ENCODE data around the gene ASGR2.
"Not testable (repeated sequence)": the region's sequence is repeated elsewhere in the genome, so short reads cannot be mapped to it uniquely, and the experiment has no call there.

Gene ASGR2

GRCh38 chr17:7098802-7099459, 15.7 kb downstream of the ASGR2 start:
- no peaks in the 10 kb centered on the region for H3K9me3 ChIP-seq (ENCODE audit: control insufficient read depth, insufficient read depth, low read length)
- no peaks in the 10 kb centered on the region for H3K36me3 ChIP-seq (ENCODE audit: insufficient read depth, low read length)
- no peak overlapping the region for H3K9ac ChIP-seq (ENCODE audit: low read depth, low read length)
- H3K4me1 ChIP-seq (ENCODE audit: insufficient read depth, low read length) = no peaks in the 10 kb centered on the region

- no peaks in the 10 kb centered on the region for H3K4me1 ChIP-seq (ENCODE audit: insufficient read depth, low read length)
- no peaks in the 10 kb centered on the region for H3K36me3 ChIP-seq (ENCODE audit: insufficient read depth, low read length)
- H3K9ac ChIP-seq (ENCODE audit: low read depth, low read length) = no peak overlapping the region
- no peaks in the 10 kb centered on the region for H3K9me3 ChIP-seq (ENCODE audit: control insufficient read depth, insufficient read depth, low read length)
These were observed 16.7 kb downstream of the ASGR2 start for GRCh38 chr17:7097940-7098339.

GRCh38 chr17:7095625-7096024, 19.0 kb downstream of the ASGR2 start:
- Histone ChIP-seq H3K9me3 (ENCODE audit: control insufficient read depth, insufficient read depth, low read length) (no peaks in the 10 kb centered on the region), H3K36me3 (ENCODE audit: insufficient read depth, low read length) (no peaks in the 10 kb centered on the region), H3K9ac (ENCODE audit: low read depth, low read length) (no peak overlapping the region), H3K4me1 (ENCODE audit: insufficient read depth, low read length) (no peaks in the 10 kb centered on the region)

- no peaks in the 10 kb centered on the region for H3K4me1 ChIP-seq (ENCODE audit: insufficient read depth, low read length)
- H3K36me3 ChIP-seq (ENCODE audit: insufficient read depth, low read length) = no peaks in the 10 kb centered on the region
- no peak overlapping the region for H3K9ac ChIP-seq (ENCODE audit: low read depth, low read length)
- no peaks in the 10 kb centered on the region for H3K9me3 ChIP-seq (ENCODE audit: control insufficient read depth, insufficient read depth, low read length)
These were observed 20.0 kb downstream of the ASGR2 start for GRCh38 chr17:7094652-7095019.

GRCh38 chr17:7091311-7092005, 23.2 kb downstream of the ASGR2 start:
- not testable (repeated sequence) for H3K9ac ChIP-seq (ENCODE audit: low read depth, low read length); H3K4me1 ChIP-seq (ENCODE audit: insufficient read depth, low read length); H3K36me3 ChIP-seq (ENCODE audit: insufficient read depth, low read length); H3K9me3 ChIP-seq (ENCODE audit: control insufficient read depth, insufficient read depth, low read length)

- H3K9ac ChIP-seq (ENCODE audit: low read depth, low read length); H3K9me3 ChIP-seq (ENCODE audit: control insufficient read depth, insufficient read depth, low read length); H3K36me3 ChIP-seq (ENCODE audit: insufficient read depth, low read length); H3K4me1 ChIP-seq (ENCODE audit: insufficient read depth, low read length): not testable (repeated sequence)
These were observed 25.1 kb downstream of the ASGR2 start for GRCh38 chr17:7089570-7089969.

- not testable (repeated sequence) for H3K9ac ChIP-seq (ENCODE audit: low read depth, low read length); H3K9me3 ChIP-seq (ENCODE audit: control insufficient read depth, insufficient read depth, low read length); H3K36me3 ChIP-seq (ENCODE audit: insufficient read depth, low read length); H3K4me1 ChIP-seq (ENCODE audit: insufficient read depth, low read length)
These were observed 26.2 kb downstream of the ASGR2 start for GRCh38 chr17:7088442-7088841.

- Histone ChIP-seq H3K9me3 (ENCODE audit: control insufficient read depth, insufficient read depth, low read length) (no peaks in the 10 kb centered on the region), H3K4me1 (ENCODE audit: insufficient read depth, low read length) (no peaks in the 10 kb centered on the region), H3K36me3 (ENCODE audit: insufficient read depth, low read length) (no peaks in the 10 kb centered on the region), H3K9ac (ENCODE audit: low read depth, low read length) (no peak overlapping the region)
These were observed 30.5 kb downstream of the ASGR2 start for GRCh38 chr17:7084088-7084487.

GRCh38 chr17:7083592-7083991, 31.0 kb downstream of the ASGR2 start:
- Histone ChIP-seq H3K9ac (ENCODE audit: low read depth, low read length) (no peak overlapping the region), H3K36me3 (ENCODE audit: insufficient read depth, low read length) (no peaks in the 10 kb centered on the region), H3K4me1 (ENCODE audit: insufficient read depth, low read length) (no peaks in the 10 kb centered on the region), H3K9me3 (ENCODE audit: control insufficient read depth, insufficient read depth, low read length) (no peaks in the 10 kb centered on the region)

- H3K4me1 ChIP-seq (ENCODE audit: insufficient read depth, low read length) = no peaks in the 10 kb centered on the region
- no peaks in the 10 kb centered on the region for H3K36me3 ChIP-seq (ENCODE audit: insufficient read depth, low read length)
- no peak overlapping the region for H3K9ac ChIP-seq (ENCODE audit: low read depth, low read length)
- no peaks in the 10 kb centered on the region for H3K9me3 ChIP-seq (ENCODE audit: control insufficient read depth, insufficient read depth, low read length)
These were observed 33.1 kb downstream of the ASGR2 start for GRCh38 chr17:7081341-7082062.

GRCh38 chr17:7080456-7081041, 34.1 kb downstream of the ASGR2 start:
- Histone ChIP-seq H3K36me3 (ENCODE audit: insufficient read depth, low read length) (no peaks in the 10 kb centered on the region), H3K9ac (ENCODE audit: low read depth, low read length) (no peak overlapping the region), H3K4me1 (ENCODE audit: insufficient read depth, low read length) (no peaks in the 10 kb centered on the region), H3K9me3 (ENCODE audit: control insufficient read depth, insufficient read depth, low read length) (no peaks in the 10 kb centered on the region)

- no peaks in the 10 kb centered on the region for H3K4me1 ChIP-seq (ENCODE audit: insufficient read depth, low read length)
- H3K36me3 ChIP-seq (ENCODE audit: insufficient read depth, low read length) = no peaks in the 10 kb centered on the region
- H3K9ac ChIP-seq (ENCODE audit: low read depth, low read length) = no peak within 1 kb of the TSS
- no peaks in the 10 kb centered on the region for H3K9me3 ChIP-seq (ENCODE audit: control insufficient read depth, insufficient read depth, low read length)
These were observed 34.8 kb downstream of the ASGR2 start, which contains the start of gene CLEC10A for GRCh38 chr17:7079581-7080455. CLEC10A (minus strand) TSS chr17:7080251; CDS start chr17:7078812, 1,439 bp downstream.

- no peak overlapping the region for H3K9ac ChIP-seq (ENCODE audit: low read depth, low read length)
- H3K9me3 ChIP-seq (ENCODE audit: control insufficient read depth, insufficient read depth, low read length) = no peaks in the 10 kb centered on the region
These were observed 35.9 kb downstream of the ASGR2 start for GRCh38 chr17:7078711-7079110.

More at GRCh38 chr17:7078711-7079110, 35.9 kb downstream of the ASGR2 start:
- Histone ChIP-seq H3K36me3 (ENCODE audit: insufficient read depth, low read length) (no peaks in the 10 kb centered on the region), H3K4me1 (ENCODE audit: insufficient read depth, low read length) (no peaks in the 10 kb centered on the region)
